Liver (tissue), 9 donors: Measurements from ENCODE around the gene MGME1. TPM values are rescaled to one million over a fixed set of nuclear protein-coding genes. Genes with fewer than 3 reads are reported as not detected.
A peak's percentile ranks its signal among the peaks of the same experiment; 100 is the strongest.

Experiments
- DNase-seq: peaks from one replicate; pipeline ENCODE4 v3.0.0-alpha.2; 2017; ENCODE audit warnings: low spot score
- H3K27ac ChIP-seq, 2 donors: one replicate each; pipeline ENCODE4 v1.7.0; 2013; ENCODE audit warnings: inconsistent platforms in 2 of 2, low read length in 2 of 2, control low read depth in 1 of 2, low read depth in 1 of 2, mild to moderate bottlenecking in 1 of 2
- H3K27me3 ChIP-seq, 4 donors: one replicate each; pipeline versions ENCODE4 v1.6.1 to v1.7.0; 2013; ENCODE audit warnings: low read length in 3 of 4, inconsistent platforms in 1 of 4, mild to moderate bottlenecking in 1 of 4, moderate library complexity in 1 of 4; ENCODE audit not compliant: control insufficient read depth in 4 of 4, insufficient read depth in 4 of 4
- H3K36me3 ChIP-seq, 4 donors: one replicate each; pipeline versions ENCODE4 v1.6.1 to v1.7.0; 2013; ENCODE audit warnings: low read length in 3 of 4, mild to moderate bottlenecking in 3 of 4, low read depth in 1 of 4, moderate library complexity in 1 of 4; ENCODE audit not compliant: control insufficient read depth in 4 of 4, insufficient read depth in 3 of 4
- H3K4me1 ChIP-seq, 4 donors: one replicate each; pipeline versions ENCODE4 v1.6.1 to v1.7.0; 2013; ENCODE audit warnings: low read length in 3 of 4, mild to moderate bottlenecking in 3 of 4, moderate library complexity in 1 of 4; ENCODE audit not compliant: control insufficient read depth in 4 of 4, insufficient read depth in 4 of 4
- H3K4me3 ChIP-seq, 3 donors: one replicate each; pipeline versions ENCODE4 v1.6.1 to v1.7.0; 2013; ENCODE audit warnings: low read length in 3 of 3, control low read depth in 1 of 3, low read depth in 1 of 3, mild to moderate bottlenecking in 1 of 3
- H3K9ac ChIP-seq, 2 donors: one replicate each; pipeline ENCODE4 v1.7.0; 2013; ENCODE audit warnings: low read length in 2 of 2, mild to moderate bottlenecking in 2 of 2, moderate library complexity in 2 of 2, control low read depth in 1 of 2, low read depth in 1 of 2
- H3K9me3 ChIP-seq, 4 donors: one replicate each; pipeline versions ENCODE4 v1.6.1 to v1.7.0; 2013; ENCODE audit warnings: low read length in 3 of 4; ENCODE audit not compliant: control insufficient read depth in 4 of 4
- FOXA1 ChIP-seq: IDR thresholded peaks from 2 replicates; pipeline ENCODE4 v1.6.1; 2016; ENCODE audit warnings: antibody characterized with exemption
- FOXA2 ChIP-seq: IDR thresholded peaks from 2 replicates; pipeline ENCODE4 v1.6.1; 2016; ENCODE audit warnings: antibody characterized with exemption
- GABPA ChIP-seq, 2 donors: IDR thresholded peaks in 1 of 2; conservative IDR thresholded peaks in 1 of 2; 2 replicates each; pipeline ENCODE4 v1.6.1; 2016; ENCODE audit warnings: antibody characterized with exemption in 2 of 2, mild to moderate bottlenecking in 1 of 2, moderate library complexity in 1 of 2
- HNF4G ChIP-seq: IDR thresholded peaks from 2 replicates; pipeline ENCODE4 v1.6.1; 2016; ENCODE audit warnings: antibody characterized with exemption
- JUND ChIP-seq, 2 donors: IDR thresholded peaks; 2 replicates each; pipeline ENCODE4 v1.6.1; 2016; ENCODE audit warnings: antibody characterized with exemption in 2 of 2
- NR2F2 ChIP-seq: IDR thresholded peaks from 2 replicates; pipeline ENCODE4 v1.6.1; 2016; ENCODE audit warnings: antibody characterized with exemption
- RAD21 ChIP-seq, 2 donors: IDR thresholded peaks; 2 replicates each; pipeline ENCODE4 v1.6.1; 2016; ENCODE audit warnings: antibody characterized with exemption in 2 of 2, mild to moderate bottlenecking in 2 of 2
- RXRA ChIP-seq, 2 donors: IDR thresholded peaks; 2 replicates each; pipeline ENCODE4 v1.6.1; 2017 to 2018; ENCODE audit warnings: antibody characterized with exemption in 2 of 2, mild to moderate bottlenecking in 1 of 2
- SP1 ChIP-seq: IDR thresholded peaks from 2 replicates; pipeline ENCODE4 v1.6.1; 2018; ENCODE audit warnings: antibody characterized with exemption, mild to moderate bottlenecking
- YY1 ChIP-seq: IDR thresholded peaks from 2 replicates; pipeline ENCODE4 v1.6.1; 2016; ENCODE audit warnings: antibody characterized with exemption, mild to moderate bottlenecking
- WGBS: extraction: QIAGEN DNeasy Blood & Tissue Kit; methylation state at CpG from one replicate; pipeline ENCODE4 v1.1.7; 2013; 5-methylcytosine and 5-hydroxymethylcytosine counted together
- polyA plus RNA-seq, 2 donors: library from polyadenylated mRNA; stranded (reverse) in 1 of 2; unstranded in 1 of 2; fragments of 200-250 nt in 1 of 2; fragments of >200 nt in 1 of 2; fragmentation: Nextera tagmentation in 1 of 2; extraction: Ambion mirVana in 1 of 2; gene quantifications; one replicate each; pipeline versions ENCODE4 v1.2.1 to v1.2.3, GENCODE V29; 2013 to 2015
- total RNA-seq, 2 donors: library from RNA; depleted of rRNA; stranded (reverse); fragments of >200 nt; gene quantifications; one replicate each; pipeline ENCODE4 v1.2.3, GENCODE V29; 2014
- TF ChIP-seq, protein P1 (sequence below): IDR thresholded peaks from 2 replicates; pipeline ENCODE4 v1.6.1; 2016; ENCODE audit warnings: antibody characterized with exemption
- TF ChIP-seq, protein P2 (sequence below): IDR thresholded peaks from 2 replicates; pipeline ENCODE4 v1.6.1; 2016; ENCODE audit warnings: antibody characterized with exemption
- TF ChIP-seq, protein P3 (sequence below): fragments of 150-350 bp; IDR thresholded peaks from 2 replicates; pipeline ENCODE4 v1.5.1; 2017; ENCODE audit warnings: improper control_type of control experiment, low read depth, low read length; ENCODE audit not compliant: missing input control
- donor health status: healthy.
- donor health status: healthy.
- donor health status: healthy.
- donor health status: healthy.
- donor health status: healthy.

Gene MGME1
- total and polyA plus RNA-seq, 4 donors = 4.2 to 26.8 (median 6.7) TPM

DNA sequence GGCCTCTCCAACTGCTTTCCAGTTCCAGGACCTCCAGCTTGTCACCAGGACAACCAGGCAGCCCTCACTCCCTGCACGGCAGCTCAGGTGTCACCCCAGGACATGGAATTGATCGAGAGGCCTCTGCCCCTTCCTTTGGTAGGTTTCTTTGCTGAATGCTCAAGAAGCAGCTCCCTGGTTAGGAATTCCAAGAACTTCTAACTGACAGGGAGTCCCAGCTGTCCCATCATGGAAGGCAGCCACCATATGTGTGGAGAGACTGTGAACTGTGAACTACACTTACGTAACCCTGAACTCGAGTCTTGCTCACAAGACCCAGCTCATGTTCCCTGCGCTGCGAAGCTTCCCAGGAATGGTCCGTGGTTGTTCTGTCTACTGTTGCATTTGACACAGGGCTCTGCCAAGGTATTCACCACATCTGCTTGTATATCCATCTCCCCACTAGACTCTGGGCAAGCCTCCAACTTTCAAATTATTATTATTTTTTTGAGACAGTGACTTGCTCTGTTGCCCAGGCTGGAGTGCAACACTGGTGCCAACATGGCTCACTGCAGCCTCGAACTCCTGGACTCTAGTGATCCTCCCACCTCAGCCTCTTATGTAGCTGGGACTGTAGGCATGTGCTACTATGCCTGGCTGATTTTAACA, 35.7 kb downstream of the MGME1 start:
- Histone ChIP-seq H3K27me3 (no peaks in the 10 kb centered on the region), H3K9me3 (no peaks in the 10 kb centered on the region), H3K27ac (no peak overlapping the region), H3K4me3 (no peak overlapping the region), H3K9ac (no peak overlapping the region), H3K36me3 (no peaks in the 10 kb centered on the region), H3K4me1 (peaks cover 0 to 9% (median 4%) of the 10 kb centered on the region in 4 donors)
- DNase-seq = no peak
- TF ChIP-seq NR2F2 = no peak
- WGBS = 79% methylated on average over 8 of the region's 8 CpGs

DNA sequence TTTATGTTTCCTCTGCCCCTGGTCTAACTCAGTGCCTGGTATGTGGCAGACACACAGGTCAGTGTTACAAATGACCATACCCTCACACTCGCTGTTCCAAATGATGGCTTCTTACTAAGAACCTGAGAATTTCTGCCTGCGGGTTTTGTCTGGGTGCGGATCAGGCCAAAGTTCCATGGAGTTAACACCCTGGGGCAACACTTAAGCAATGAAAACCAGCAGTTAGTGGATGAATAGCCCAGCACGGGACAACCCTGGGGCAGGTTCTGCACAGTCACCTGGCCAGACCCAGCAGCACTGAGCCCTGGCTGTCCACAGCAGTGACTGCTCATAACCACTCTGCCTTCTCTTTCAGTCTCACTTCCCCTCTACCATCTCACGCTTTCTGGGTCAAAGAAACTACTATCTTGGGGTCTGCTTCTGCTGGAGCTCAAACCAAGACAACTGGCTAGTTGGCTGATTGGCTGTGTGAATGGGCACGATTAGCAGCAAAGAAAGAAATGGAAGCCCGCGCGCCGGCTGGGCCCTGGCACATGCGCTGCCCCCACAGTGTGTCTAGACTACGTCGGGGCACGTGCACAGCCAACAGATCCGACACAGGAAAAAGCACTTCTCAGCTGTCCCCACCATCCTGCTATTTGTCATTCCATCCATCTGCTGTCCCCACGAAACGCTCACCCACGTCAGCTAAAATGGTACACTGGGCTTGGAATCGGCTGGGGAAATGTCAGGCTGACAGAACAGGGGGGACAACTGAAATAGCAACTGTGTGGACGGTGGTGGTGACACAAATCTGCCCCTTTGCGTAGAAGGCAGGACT, 36.6 kb downstream of the MGME1 start:
- Histone ChIP-seq H3K27ac (no peak overlapping the region), H3K9me3 (no peaks in the 10 kb centered on the region), H3K9ac (no peak overlapping the region), H3K36me3 (no peaks in the 10 kb centered on the region), H3K4me3 (no peak overlapping the region), H3K4me1 (peaks cover 0 to 9% (median 4%) of the 10 kb centered on the region in 4 donors), H3K27me3 (no peaks in the 10 kb centered on the region)
- DNase-seq = no peak
- 86% methylated on average over 21 of the region's 21 CpGs for WGBS
- TF ChIP-seq FOXA2 (no peak), YY1 (no peak), HNF4G (no peak), GABPA (IDR thresholded peaks at IDR 0.05 in 1 of 2, conservative IDR thresholded peaks at IDR 0.05 in 1 of 2) (no peak), FOXA1 (no peak), RAD21 (IDR thresholded peaks at IDR 0.05) (no peak), JUND (IDR thresholded peaks at IDR 0.05) (no peak)
- TF ChIP-seq, protein P1, sequence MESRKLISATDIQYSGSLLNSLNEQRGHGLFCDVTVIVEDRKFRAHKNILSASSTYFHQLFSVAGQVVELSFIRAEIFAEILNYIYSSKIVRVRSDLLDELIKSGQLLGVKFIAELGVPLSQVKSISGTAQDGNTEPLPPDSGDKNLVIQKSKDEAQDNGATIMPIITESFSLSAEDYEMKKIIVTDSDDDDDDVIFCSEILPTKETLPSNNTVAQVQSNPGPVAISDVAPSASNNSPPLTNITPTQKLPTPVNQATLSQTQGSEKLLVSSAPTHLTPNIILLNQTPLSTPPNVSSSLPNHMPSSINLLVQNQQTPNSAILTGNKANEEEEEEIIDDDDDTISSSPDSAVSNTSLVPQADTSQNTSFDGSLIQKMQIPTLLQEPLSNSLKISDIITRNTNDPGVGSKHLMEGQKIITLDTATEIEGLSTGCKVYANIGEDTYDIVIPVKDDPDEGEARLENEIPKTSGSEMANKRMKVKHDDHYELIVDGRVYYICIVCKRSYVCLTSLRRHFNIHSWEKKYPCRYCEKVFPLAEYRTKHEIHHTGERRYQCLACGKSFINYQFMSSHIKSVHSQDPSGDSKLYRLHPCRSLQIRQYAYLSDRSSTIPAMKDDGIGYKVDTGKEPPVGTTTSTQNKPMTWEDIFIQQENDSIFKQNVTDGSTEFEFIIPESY = no peak
- TF ChIP-seq, protein P2, sequence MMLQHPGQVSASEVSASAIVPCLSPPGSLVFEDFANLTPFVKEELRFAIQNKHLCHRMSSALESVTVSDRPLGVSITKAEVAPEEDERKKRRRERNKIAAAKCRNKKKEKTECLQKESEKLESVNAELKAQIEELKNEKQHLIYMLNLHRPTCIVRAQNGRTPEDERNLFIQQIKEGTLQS = no peak
- TF ChIP-seq, protein P3, sequence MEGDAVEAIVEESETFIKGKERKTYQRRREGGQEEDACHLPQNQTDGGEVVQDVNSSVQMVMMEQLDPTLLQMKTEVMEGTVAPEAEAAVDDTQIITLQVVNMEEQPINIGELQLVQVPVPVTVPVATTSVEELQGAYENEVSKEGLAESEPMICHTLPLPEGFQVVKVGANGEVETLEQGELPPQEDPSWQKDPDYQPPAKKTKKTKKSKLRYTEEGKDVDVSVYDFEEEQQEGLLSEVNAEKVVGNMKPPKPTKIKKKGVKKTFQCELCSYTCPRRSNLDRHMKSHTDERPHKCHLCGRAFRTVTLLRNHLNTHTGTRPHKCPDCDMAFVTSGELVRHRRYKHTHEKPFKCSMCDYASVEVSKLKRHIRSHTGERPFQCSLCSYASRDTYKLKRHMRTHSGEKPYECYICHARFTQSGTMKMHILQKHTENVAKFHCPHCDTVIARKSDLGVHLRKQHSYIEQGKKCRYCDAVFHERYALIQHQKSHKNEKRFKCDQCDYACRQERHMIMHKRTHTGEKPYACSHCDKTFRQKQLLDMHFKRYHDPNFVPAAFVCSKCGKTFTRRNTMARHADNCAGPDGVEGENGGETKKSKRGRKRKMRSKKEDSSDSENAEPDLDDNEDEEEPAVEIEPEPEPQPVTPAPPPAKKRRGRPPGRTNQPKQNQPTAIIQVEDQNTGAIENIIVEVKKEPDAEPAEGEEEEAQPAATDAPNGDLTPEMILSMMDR = no peak

DNA sequence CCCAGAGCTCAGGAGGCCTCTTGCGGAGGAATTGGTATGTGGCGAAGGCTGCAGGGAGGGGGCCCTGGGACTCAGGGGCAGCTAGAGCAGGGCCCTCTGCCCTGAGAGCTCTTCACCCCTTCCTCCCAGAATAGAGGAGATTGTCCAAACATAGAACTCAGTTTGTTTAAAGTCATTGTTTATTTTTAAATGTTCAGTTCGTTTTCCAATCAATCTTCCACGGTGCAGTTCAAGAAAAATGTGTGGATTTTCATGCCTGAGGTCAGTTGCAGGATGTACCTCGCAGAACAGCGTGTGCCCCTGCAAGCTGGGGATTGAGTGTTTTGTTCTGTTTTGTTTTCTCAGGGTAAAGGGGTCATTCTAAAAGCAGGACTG, 37.2 kb downstream of the MGME1 start:
- no peak for DNase-seq
- Histone ChIP-seq H3K9ac (no peak overlapping the region), H3K27me3 (no peaks in the 10 kb centered on the region), H3K9me3 (no peaks in the 10 kb centered on the region), H3K4me1 (peaks cover 0 to 9% (median 4%) of the 10 kb centered on the region in 4 donors), H3K27ac (no peak overlapping the region), H3K4me3 (no peak overlapping the region), H3K36me3 (no peaks in the 10 kb centered on the region)
- WGBS = 47% methylated on average over 6 of the region's 6 CpGs
- TF ChIP-seq RXRA (IDR thresholded peaks at IDR 0.05) (peak in 1 of 2 donors; percentile 36), RAD21 (IDR thresholded peaks at IDR 0.05) (no peak), SP1 (peak; percentile 31)
